ENCODE measurements around the gene SLC10A2.
"Not testable (repeated sequence)": the region's sequence is repeated elsewhere in the genome, so short reads cannot be mapped to it uniquely, and the experiment has no call there.

SLC10A2 gene

GRCh38 chr13:103097366-103097928 lies 31.2 kb upstream of the SLC10A2 start:
- no peak overlapping the region for H2AFZ ChIP-seq (ENCODE audit: low read length)
- H3K4me3 ChIP-seq (ENCODE audit: low read length, poor library complexity, severe bottlenecking), result no peak overlapping the region
- H3K4me1 ChIP-seq (ENCODE audit: insufficient read depth, low read length, poor library complexity, severe bottlenecking), result no peaks in the 10 kb centered on the region
- no peak overlapping the region for H3K4me2 ChIP-seq (ENCODE audit: low read depth, low read length, poor library complexity, severe bottlenecking)
- H3K9me2 ChIP-seq (replicated peaks; ENCODE audit: low read depth, low read length), result no peaks in the 10 kb centered on the region
- no peaks in the 10 kb centered on the region for H3K79me2 ChIP-seq (ENCODE audit: insufficient read depth, low read length)
- no peaks in the 10 kb centered on the region for H3F3A ChIP-seq (ENCODE audit: low read depth)
- no peaks in the 10 kb centered on the region for H3K36me3 ChIP-seq (ENCODE audit: insufficient read depth, low read length)
- no peaks in the 10 kb centered on the region for H3K27me3 ChIP-seq (ENCODE audit: insufficient read depth, low read length, poor library complexity, severe bottlenecking)
- TF ChIP-seq EZH2phosphoT487 (IDR thresholded peaks at IDR 0.05; ENCODE audit: borderline replicate concordance) (no peak), CTCF (conservative IDR thresholded peaks at IDR 0.05; ENCODE audit: low read length) (no peak)
- H4K20me1 ChIP-seq (ENCODE audit: insufficient read depth, low read length, poor library complexity, severe bottlenecking), result no peaks in the 10 kb centered on the region
- H3K9me3 ChIP-seq (ENCODE audit: insufficient read depth, low read depth, low read length), result peaks cover 3% of the 10 kb centered on the region; the same call in 1 of the 2 replicates
- no peak overlapping the region for H3K9ac ChIP-seq (ENCODE audit: low read depth, low read length, poor library complexity, severe bottlenecking)

- not testable (repeated sequence) for H3K4me2 ChIP-seq (ENCODE audit: low read depth, low read length, poor library complexity, severe bottlenecking); H4K20me1 ChIP-seq (ENCODE audit: insufficient read depth, low read length, poor library complexity, severe bottlenecking); H3K79me2 ChIP-seq (ENCODE audit: insufficient read depth, low read length); H3K9ac ChIP-seq (ENCODE audit: low read depth, low read length, poor library complexity, severe bottlenecking); H3K4me1 ChIP-seq (ENCODE audit: insufficient read depth, low read length, poor library complexity, severe bottlenecking); H3K4me3 ChIP-seq (ENCODE audit: low read length, poor library complexity, severe bottlenecking); H3K9me3 ChIP-seq (ENCODE audit: insufficient read depth, low read depth, low read length); H3K36me3 ChIP-seq (ENCODE audit: insufficient read depth, low read length); H3F3A ChIP-seq (ENCODE audit: low read depth); H2AFZ ChIP-seq (ENCODE audit: low read length); H3K9me2 ChIP-seq (replicated peaks; ENCODE audit: low read depth, low read length); H3K27me3 ChIP-seq (ENCODE audit: insufficient read depth, low read length, poor library complexity, severe bottlenecking)
Measured at GRCh38 chr13:103093649-103094048, 27.4 kb upstream of the SLC10A2 start.

- Histone ChIP-seq H3K9ac (ENCODE audit: low read depth, low read length, poor library complexity, severe bottlenecking) (no peak overlapping the region), H3K9me3 (ENCODE audit: insufficient read depth, low read depth, low read length) (no peaks in the 10 kb centered on the region), H3K4me2 (ENCODE audit: low read depth, low read length, poor library complexity, severe bottlenecking) (no peak overlapping the region), H3K4me3 (ENCODE audit: low read length, poor library complexity, severe bottlenecking) (no peak overlapping the region), H3K79me2 (ENCODE audit: insufficient read depth, low read length) (no peaks in the 10 kb centered on the region), H3K27me3 (ENCODE audit: insufficient read depth, low read length, poor library complexity, severe bottlenecking) (no peaks in the 10 kb centered on the region), H3F3A (ENCODE audit: low read depth) (no peaks in the 10 kb centered on the region), H3K9me2 (replicated peaks; ENCODE audit: low read depth, low read length) (no peaks in the 10 kb centered on the region), H2AFZ (ENCODE audit: low read length) (no peak overlapping the region), H4K20me1 (ENCODE audit: insufficient read depth, low read length, poor library complexity, severe bottlenecking) (no peaks in the 10 kb centered on the region), H3K36me3 (ENCODE audit: insufficient read depth, low read length) (no peaks in the 10 kb centered on the region), H3K4me1 (ENCODE audit: insufficient read depth, low read length, poor library complexity, severe bottlenecking) (no peaks in the 10 kb centered on the region)
- TF ChIP-seq CTCF (conservative IDR thresholded peaks at IDR 0.05; ENCODE audit: low read length), result no peak
- no peak for TF ChIP-seq EZH2phosphoT487 (IDR thresholded peaks at IDR 0.05; ENCODE audit: borderline replicate concordance)
Measured at GRCh38 chr13:103087275-103087674, 21.1 kb upstream of the SLC10A2 start.

- no peak overlapping the region for H3K9ac ChIP-seq (ENCODE audit: low read depth, low read length, poor library complexity, severe bottlenecking)
- H3K4me2 ChIP-seq (ENCODE audit: low read depth, low read length, poor library complexity, severe bottlenecking), result no peak overlapping the region
- H3K27me3 ChIP-seq (ENCODE audit: insufficient read depth, low read length, poor library complexity, severe bottlenecking), result no peaks in the 10 kb centered on the region
- H2AFZ ChIP-seq (ENCODE audit: low read length), result no peak overlapping the region
- no peaks in the 10 kb centered on the region for H3K4me1 ChIP-seq (ENCODE audit: insufficient read depth, low read length, poor library complexity, severe bottlenecking)
- no peaks in the 10 kb centered on the region for H3K9me2 ChIP-seq (replicated peaks; ENCODE audit: low read depth, low read length)
- H3K79me2 ChIP-seq (ENCODE audit: insufficient read depth, low read length), result no peaks in the 10 kb centered on the region
- no peaks in the 10 kb centered on the region for H3K36me3 ChIP-seq (ENCODE audit: insufficient read depth, low read length)
- no peaks in the 10 kb centered on the region for H3F3A ChIP-seq (ENCODE audit: low read depth)
- no peak for TF ChIP-seq CTCF (conservative IDR thresholded peaks at IDR 0.05; ENCODE audit: low read length)
- no peak for TF ChIP-seq EZH2phosphoT487 (IDR thresholded peaks at IDR 0.05; ENCODE audit: borderline replicate concordance)
- H3K4me3 ChIP-seq (ENCODE audit: low read length, poor library complexity, severe bottlenecking), result no peak overlapping the region
- no peaks in the 10 kb centered on the region for H4K20me1 ChIP-seq (ENCODE audit: insufficient read depth, low read length, poor library complexity, severe bottlenecking)
- H3K9me3 ChIP-seq (ENCODE audit: insufficient read depth, low read depth, low read length), result peaks cover 3% of the 10 kb centered on the region; the same call in 1 of the 2 replicates
Measured at GRCh38 chr13:103081435-103081834, 15.2 kb upstream of the SLC10A2 start.
